ENCODE results near the gene ZFR. TPM values are rescaled to one million over a fixed set of nuclear protein-coding genes. Genes with fewer than 3 reads are reported as not detected.

The ZFR gene
- total RNA-seq, 4 donors from 2014 or later: 44.9 to 61.6 (median 52.7) TPM

DNA sequence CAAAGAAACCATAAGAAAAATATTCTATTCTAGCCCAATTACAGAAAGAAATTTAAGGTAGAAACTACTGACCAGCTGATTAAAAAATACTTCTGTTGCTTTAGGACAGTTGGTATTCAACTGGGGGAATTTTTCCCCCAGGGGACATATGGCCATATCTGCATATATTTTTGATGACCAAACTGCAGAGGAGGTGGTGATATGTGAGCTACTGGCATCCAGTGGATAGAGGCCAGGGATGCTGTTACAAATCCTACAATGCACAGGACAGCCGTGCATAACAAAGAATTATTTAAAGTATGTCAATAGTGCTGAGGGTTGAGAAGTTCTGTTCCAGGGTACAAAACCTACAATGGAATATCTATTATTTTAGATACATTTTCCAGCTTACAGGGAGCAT, 24.0 kb downstream of the ZFR start:
- WGBS, 2 donors: 71 to 84% methylated on average over 1 of the region's 1 CpG
- H3K4me3 ChIP-seq (ENCODE audit: low read depth, poor library complexity, severe bottlenecking): no peak overlapping the region
- no peak for DNase-seq (ENCODE audit: low spot score in 2 of 2)
- TF ChIP-seq, protein P1, sequence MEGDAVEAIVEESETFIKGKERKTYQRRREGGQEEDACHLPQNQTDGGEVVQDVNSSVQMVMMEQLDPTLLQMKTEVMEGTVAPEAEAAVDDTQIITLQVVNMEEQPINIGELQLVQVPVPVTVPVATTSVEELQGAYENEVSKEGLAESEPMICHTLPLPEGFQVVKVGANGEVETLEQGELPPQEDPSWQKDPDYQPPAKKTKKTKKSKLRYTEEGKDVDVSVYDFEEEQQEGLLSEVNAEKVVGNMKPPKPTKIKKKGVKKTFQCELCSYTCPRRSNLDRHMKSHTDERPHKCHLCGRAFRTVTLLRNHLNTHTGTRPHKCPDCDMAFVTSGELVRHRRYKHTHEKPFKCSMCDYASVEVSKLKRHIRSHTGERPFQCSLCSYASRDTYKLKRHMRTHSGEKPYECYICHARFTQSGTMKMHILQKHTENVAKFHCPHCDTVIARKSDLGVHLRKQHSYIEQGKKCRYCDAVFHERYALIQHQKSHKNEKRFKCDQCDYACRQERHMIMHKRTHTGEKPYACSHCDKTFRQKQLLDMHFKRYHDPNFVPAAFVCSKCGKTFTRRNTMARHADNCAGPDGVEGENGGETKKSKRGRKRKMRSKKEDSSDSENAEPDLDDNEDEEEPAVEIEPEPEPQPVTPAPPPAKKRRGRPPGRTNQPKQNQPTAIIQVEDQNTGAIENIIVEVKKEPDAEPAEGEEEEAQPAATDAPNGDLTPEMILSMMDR (IDR thresholded peaks at IDR 0.05): no peak
- no peak for TF ChIP-seq POLR2A (IDR thresholded peaks at IDR 0.05)
- intact Hi-C loops (cut with DNase I; ENCODE audit: low total_unique reads): no loop called here

DNA sequence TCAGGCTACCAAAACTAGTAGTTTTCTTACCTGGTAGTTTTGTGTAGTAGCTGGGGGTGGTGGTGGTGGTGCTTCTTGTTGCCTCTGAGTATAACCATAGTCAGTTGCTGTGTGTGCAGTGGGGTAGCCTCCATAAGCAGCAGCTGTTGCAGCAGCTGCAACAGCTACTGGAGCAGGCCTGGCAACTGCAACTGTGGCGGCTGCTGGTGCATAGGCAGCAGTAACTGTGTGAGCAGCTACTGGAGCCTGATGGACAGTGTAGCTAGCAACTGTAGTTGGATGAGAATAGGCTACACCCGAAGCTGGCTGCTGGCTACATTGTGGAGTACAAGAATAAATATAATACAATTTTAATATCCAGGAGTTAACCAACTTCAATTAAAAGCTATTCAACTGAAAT, 24.7 kb downstream of the ZFR start:
- TF ChIP-seq POLR2A (IDR thresholded peaks at IDR 0.05): no peak
- TF ChIP-seq, protein P1 (IDR thresholded peaks at IDR 0.05): no peak
- WGBS, 2 donors: 67 to 75% methylated on average over 2 of the region's 2 CpGs
- intact Hi-C loops (cut with DNase I; ENCODE audit: low total_unique reads): no loop called here
- no peak for DNase-seq (ENCODE audit: low spot score in 2 of 2)
- H3K4me3 ChIP-seq (ENCODE audit: low read depth, poor library complexity, severe bottlenecking): no peak overlapping the region

DNA sequence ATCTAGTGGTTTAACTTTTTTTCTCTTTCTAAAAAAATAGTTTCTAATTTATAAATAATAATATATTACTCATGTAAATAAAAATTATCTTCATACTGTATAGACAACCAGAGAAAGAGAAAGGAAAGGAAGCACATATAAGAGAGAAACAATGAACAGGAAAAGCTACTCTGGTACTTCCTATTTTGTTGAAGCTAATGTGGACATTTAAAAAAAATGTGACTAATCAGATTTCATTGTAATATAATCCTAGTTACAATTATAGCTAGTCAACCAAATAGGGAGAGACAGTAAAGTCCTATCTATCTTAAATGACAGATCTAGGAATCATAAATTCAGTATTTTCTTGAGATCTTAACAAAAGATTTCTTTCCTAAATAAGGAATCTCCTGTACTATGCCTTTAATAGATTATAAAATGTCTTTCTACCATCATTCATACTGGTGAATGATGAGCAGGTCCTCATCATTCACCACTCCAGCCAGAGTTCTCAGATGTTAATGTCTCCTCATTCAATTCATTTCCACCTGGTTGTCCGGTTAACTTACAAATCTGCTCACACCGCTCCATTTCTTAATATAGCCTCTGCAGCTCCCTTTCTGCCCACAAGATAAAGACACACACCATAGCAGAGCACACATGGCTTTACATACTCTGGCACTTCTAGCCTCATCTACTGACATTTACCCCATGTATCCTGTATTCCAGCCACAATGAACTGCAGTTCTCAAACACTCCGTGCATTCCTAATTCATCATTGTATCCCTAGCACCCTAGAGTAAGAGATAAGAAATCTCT, 30.9 kb downstream of the ZFR start:
- TF ChIP-seq, protein P1 (IDR thresholded peaks at IDR 0.05): no peak
- TF ChIP-seq POLR2A (IDR thresholded peaks at IDR 0.05): no peak
- WGBS, 2 donors: 87 to 91% methylated on average over 3 of the region's 3 CpGs
- intact Hi-C loops (cut with DNase I; ENCODE audit: low total_unique reads): no loop called here
- DNase-seq (ENCODE audit: low spot score in 2 of 2): no peak
- H3K4me3 ChIP-seq (ENCODE audit: low read depth, poor library complexity, severe bottlenecking): no peak overlapping the region

DNA sequence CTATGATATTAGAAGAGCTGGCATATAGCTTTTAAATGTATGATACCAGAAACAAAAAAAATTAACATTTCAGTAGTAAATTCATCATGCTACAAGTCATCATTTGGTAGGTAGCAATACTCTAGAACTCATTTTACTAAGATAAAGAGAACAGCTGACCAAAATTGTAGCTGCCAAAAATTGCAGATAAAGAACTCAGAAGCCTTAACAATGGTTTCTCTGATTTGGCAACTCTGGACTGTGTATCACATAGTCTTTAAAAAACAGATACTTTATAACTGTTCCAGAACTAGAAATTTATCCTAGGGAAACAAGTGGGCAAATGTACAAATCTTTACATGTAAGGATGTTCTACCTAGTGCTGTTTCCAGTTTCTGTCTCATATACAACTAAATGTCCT, 33.9 kb downstream of the ZFR start:
- intact Hi-C loops (cut with DNase I; ENCODE audit: low total_unique reads): no loop called here
- DNase-seq (ENCODE audit: low spot score in 2 of 2): no peak
- no peak overlapping the region for H3K4me3 ChIP-seq (ENCODE audit: low read depth, poor library complexity, severe bottlenecking)
- TF ChIP-seq, protein P1 (IDR thresholded peaks at IDR 0.05): no peak

DNA sequence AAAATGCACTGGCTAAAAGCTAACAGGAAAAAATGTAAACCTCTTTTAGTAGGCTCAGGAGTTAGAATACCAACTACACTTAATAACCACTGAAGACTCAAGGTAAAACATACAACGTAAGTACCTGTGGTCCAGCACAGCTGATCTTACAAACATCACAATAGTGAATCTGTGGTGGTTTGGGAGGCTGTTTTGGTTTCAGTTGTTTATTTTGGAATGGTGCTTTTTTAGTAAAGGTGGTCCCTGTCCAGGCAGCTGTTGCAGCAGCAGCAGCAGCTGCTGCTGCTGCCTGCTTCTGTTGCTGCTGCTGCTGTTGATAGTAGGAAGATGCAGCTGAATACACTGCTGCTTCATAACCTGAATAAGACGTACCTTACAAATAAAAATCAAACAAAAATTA, 37.9 kb downstream of the ZFR start:
- intact Hi-C loops (cut with DNase I; ENCODE audit: low total_unique reads): no loop called here
- 89 to 90% methylated on average over 2 of the region's 2 CpGs for WGBS, 2 donors
- DNase-seq (ENCODE audit: low spot score in 2 of 2): no peak
- TF ChIP-seq POLR2A (IDR thresholded peaks at IDR 0.05): no peak
- no peak overlapping the region for H3K4me3 ChIP-seq (ENCODE audit: low read depth, poor library complexity, severe bottlenecking)

DNA sequence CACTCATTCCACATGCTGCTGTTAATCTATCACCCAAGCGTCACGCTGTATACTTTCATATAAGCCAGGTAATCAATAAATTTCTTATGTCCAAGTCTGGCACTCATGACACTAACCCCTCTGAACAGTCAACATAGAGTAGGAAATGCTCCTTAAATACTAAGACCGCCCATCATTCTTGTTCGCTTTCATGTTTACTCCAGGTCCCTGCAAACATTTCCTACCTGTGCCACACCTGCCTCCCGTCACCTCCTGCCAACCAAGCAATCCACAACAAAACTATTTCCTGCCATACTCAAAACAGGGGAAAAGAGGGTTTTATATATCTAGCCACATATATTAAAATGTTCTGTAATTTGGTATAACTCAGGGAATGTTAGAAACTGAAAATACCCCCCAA, 39.0 kb downstream of the ZFR start:
- H3K4me3 ChIP-seq (ENCODE audit: low read depth, poor library complexity, severe bottlenecking): no peak overlapping the region
- intact Hi-C loops (cut with DNase I; ENCODE audit: low total_unique reads): no loop called here
- no peak for TF ChIP-seq POLR2A (IDR thresholded peaks at IDR 0.05)
- TF ChIP-seq, protein P1 (IDR thresholded peaks at IDR 0.05): no peak
- 97 to 99% methylated on average over 5 of the region's 5 CpGs for WGBS, 2 donors
- DNase-seq (ENCODE audit: low spot score in 2 of 2): no peak

Measured in lower leg skin (tissue), 4 donors.